ENCODE data around the gene ANGPTL4. TPM values are rescaled to one million over a fixed set of nuclear protein-coding genes. Genes with fewer than 3 reads are reported as not detected.

ANGPTL4 gene
- 2.4 TPM for total RNA-seq

DNA sequence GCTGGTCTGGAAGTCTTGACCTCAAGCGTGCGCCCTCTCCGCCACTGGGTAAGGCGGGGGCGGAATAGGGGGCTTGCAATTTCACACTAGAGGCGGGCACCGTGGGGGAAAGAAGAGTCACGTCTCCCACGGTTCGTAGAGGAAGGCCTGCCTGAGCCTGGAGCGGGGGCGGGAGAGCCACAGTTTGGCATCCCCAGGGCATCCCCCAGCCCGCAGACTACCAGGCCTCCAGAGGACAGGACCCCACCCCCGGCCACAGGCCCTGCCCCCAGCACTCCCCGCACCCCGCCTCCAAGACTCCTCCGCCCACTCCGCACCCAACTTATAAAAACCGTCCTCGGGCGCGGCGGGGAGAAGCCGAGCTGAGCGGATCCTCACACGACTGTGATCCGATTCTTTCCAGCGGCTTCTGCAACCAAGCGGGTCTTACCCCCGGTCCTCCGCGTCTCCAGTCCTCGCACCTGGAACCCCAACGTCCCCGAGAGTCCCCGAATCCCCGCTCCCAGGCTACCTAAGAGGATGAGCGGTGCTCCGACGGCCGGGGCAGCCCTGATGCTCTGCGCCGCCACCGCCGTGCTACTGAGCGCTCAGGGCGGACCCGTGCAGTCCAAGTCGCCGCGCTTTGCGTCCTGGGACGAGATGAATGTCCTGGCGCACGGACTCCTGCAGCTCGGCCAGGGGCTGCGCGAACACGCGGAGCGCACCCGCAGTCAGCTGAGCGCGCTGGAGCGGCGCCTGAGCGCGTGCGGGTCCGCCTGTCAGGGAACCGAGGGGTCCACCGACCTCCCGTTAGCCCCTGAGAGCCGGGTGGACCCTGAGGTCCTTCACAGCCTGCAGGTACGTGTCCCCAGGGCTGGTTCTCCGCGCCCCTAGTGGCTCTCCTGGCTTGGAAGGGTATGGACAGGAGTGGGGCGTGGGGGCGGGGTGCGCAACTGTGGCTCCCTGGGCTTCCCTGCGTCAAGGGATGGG, at the start of gene ANGPTL4:
TSS of gene ANGPTL4 (plus strand) at position 353 of the 969 bp plus-strand sequence. CDS start at position 520, 167 bp downstream.

DNA sequence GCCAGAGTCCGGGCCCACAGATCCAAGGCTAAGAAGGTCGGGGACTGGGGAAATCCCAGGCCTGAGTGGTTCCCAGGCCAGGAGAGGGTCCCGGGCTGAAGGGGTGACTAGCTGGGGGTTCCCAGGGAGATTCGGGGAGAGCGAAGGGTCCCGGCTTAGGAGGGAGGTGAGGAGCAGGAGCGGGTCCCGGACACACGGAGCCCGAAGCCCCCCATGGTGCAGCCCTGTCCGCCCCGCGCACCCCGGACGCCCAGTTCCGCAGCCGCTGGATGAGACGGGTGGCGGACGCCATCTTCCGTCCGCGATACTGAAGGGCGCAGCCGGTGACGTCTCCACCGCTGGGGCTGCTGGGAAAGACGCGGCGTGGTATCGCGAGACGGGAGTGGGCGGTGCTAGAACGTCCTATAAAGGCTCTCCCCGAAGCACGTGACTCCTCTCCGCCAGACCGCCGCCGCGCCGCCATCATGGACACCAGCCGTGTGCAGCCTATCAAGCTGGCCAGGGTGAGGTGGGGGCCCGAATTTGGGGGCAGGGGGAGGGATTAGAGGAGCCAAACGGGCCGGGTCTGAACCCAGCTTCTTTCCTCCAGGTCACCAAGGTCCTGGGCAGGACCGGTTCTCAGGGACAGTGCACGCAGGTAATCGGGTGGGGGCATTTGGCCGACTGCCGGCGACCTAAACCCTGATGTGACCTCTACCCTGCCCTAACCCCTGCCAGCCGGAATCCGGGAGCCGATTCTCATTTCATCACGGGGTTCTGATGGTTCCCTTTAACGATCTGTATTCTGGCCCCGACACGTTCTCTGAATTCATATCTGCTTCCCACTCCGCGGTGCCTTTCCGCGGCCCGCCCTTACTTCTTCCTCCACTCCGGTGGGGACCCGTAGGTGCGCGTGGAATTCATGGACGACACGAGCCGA, 42.6 kb upstream of the ANGPTL4 start, which contains the start of the genes NDUFA7 and RPS28:
TSS of gene NDUFA7 (minus strand) at position 309 of the 919 bp plus-strand sequence. CDS start at position 292, 17 bp downstream.
TSS of gene RPS28 (plus strand) at position 430 of the 919 bp plus-strand sequence. CDS start at position 465, 35 bp downstream.

GRCh38 chr19:8342684-8343482, 21.1 kb upstream of the ANGPTL4 start, which contains the start of gene KANK3:
Gene KANK3 (minus strand): TSS chr19:8343262. CDS start chr19:8337828, 5,434 bp downstream.

GRCh38 chr19:8389891-8390616, 26.1 kb downstream of the ANGPTL4 start, which contains the start of gene RAB11B:
Gene RAB11B (plus strand): TSS chr19:8390360. CDS start chr19:8390417, 57 bp downstream.

DNA sequence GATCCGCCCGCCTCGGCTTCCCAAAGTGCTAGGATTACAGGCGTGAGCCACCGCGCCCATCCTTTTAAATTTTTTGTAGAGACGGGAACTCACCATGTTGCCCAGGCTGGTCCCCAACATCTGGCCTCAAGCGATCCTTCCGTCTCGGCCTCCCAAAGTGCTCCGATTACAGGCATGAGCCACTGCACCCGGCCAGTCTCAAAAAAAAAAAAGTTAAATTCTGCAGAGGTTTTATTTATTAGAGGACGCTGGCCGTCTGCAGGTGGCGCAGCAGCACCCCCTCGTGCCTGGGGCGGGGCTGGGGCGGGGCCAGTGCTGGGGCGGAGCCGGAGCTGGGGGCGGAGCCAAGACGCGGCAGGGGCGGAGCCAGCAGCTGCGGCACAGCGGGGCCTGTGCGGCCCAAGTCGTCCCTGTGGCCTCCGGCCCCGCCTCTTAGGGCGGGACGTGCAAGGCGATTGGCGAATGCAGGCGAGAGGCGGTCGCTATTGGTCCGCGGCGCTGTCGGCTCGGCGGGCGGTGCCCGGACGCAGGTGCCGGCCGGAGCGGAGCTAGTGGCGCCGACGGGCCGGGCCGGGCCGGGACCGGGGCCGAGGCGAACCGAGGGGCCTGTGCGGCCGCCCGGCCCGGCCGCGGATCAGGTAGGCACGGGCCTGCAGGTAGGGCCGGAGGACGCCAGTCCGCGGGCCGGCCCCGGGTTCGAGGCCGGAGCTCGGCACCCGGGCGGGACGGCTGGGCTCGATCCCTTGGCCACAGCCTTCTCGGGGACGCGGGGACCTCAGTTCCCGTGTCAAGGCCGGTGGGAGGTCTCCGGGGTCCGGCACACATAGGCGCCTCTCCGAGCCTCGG, 49.1 kb downstream of the ANGPTL4 start, which contains the start of gene MARCHF2:
TSS of gene MARCHF2 (plus strand) at position 523 of the 846 bp plus-strand sequence. CDS start 8,536 bp downstream, outside the sequence.

Other genes starting within 250 kb of the ANGPTL4 start
- 9.1 TPM for gene FBN3, start 214.6 kb upstream of the ANGPTL4 start, total RNA-seq
- 76.6 TPM for gene CERS4, start 154.8 kb upstream of the ANGPTL4 start, total RNA-seq
- gene CD320, start 55.8 kb upstream of the ANGPTL4 start, total RNA-seq: 34.3 TPM
- gene NDUFA7, start 42.8 kb upstream of the ANGPTL4 start, total RNA-seq: 11.7 TPM
- 165 TPM for gene RPS28, start 42.7 kb upstream of the ANGPTL4 start, total RNA-seq
- gene KANK3, start 20.9 kb upstream of the ANGPTL4 start, total RNA-seq: 10.6 TPM
- 112 TPM for gene RAB11B, start 26.2 kb downstream of the ANGPTL4 start, total RNA-seq
- gene MARCHF2, start 49.1 kb downstream of the ANGPTL4 start, total RNA-seq: 47.7 TPM
- 130 TPM for gene HNRNPM, start 80.8 kb downstream of the ANGPTL4 start, total RNA-seq
- gene PRAM1, start 138.5 kb downstream of the ANGPTL4 start, total RNA-seq: 0.66 TPM
- 19.9 TPM for gene ZNF414, start 150.0 kb downstream of the ANGPTL4 start, total RNA-seq
- gene MYO1F, start 213.3 kb downstream of the ANGPTL4 start, total RNA-seq: 6.7 TPM
- 109 TPM for gene ADAMTS10, start 246.6 kb downstream of the ANGPTL4 start, total RNA-seq